HEK293 (cell line): ENCODE measurements around the gene TRIM27.

Source experiments
- AEBP2 ChIP-seq: fragments of 450-650 bp; formaldehyde crosslinking; IDR thresholded peaks from 2 replicates; pipeline ENCODE4 v1.5.1; 2016; ENCODE audit warnings: missing biosample characterization, missing genetic modification characterization, borderline replicate concordance
- GLI4 ChIP-seq: fragments of 450-650 bp; formaldehyde crosslinking; IDR thresholded peaks from 2 replicates; pipeline ENCODE4 v1.5.1; 2016; ENCODE audit warnings: missing biosample characterization, missing genetic modification characterization
- SP2 ChIP-seq: fragments of 450-650 bp; formaldehyde crosslinking; IDR thresholded peaks from 2 replicates; pipeline ENCODE4 v1.5.1; 2016; ENCODE audit warnings: missing biosample characterization, missing genetic modification characterization
- ZBTB8A ChIP-seq: fragments of 450-650 bp; formaldehyde crosslinking; IDR thresholded peaks from 2 replicates; pipeline ENCODE4 v1.5.1; 2016; ENCODE audit warnings: missing biosample characterization, missing genetic modification characterization
- ZNF138 ChIP-seq: fragments of 450-650 bp; formaldehyde crosslinking; IDR thresholded peaks from 2 replicates; pipeline ENCODE4 v1.5.1; 2016; ENCODE audit warnings: missing biosample characterization, missing genetic modification characterization, borderline replicate concordance
- ZNF335 ChIP-seq: fragments of 450-650 bp; formaldehyde crosslinking; conservative IDR thresholded peaks from 2 replicates; pipeline ENCODE4 v1.5.1; 2016; ENCODE audit warnings: missing biosample characterization, missing genetic modification characterization
- ZNF510 ChIP-seq: fragments of 450-650 bp; formaldehyde crosslinking; IDR thresholded peaks from 2 replicates; pipeline ENCODE4 v1.5.1; 2018; ENCODE audit warnings: mild to moderate bottlenecking, missing genetic modification characterization, missing biosample characterization; ENCODE audit not compliant: insufficient replicate concordance
- ZNF549 ChIP-seq: fragments of 450-650 bp; IDR thresholded peaks from 2 replicates; pipeline ENCODE4 v1.5.1; 2018; ENCODE audit warnings: missing biosample characterization, missing genetic modification characterization, mild to moderate bottlenecking, inconsistent platforms, moderate library complexity
- ZNF654 ChIP-seq: fragments of 450-650 bp; formaldehyde crosslinking; IDR thresholded peaks from 2 replicates; pipeline ENCODE4 v1.5.1; 2016; ENCODE audit warnings: low read depth, missing biosample characterization, missing genetic modification characterization
- ZNF776 ChIP-seq: fragments of 450-650 bp; formaldehyde crosslinking; IDR thresholded peaks from 2 replicates; pipeline ENCODE4 v1.5.0; 2017; ENCODE audit warnings: missing biosample characterization, missing genetic modification characterization, borderline replicate concordance
- TF ChIP-seq, protein P1 (sequence below): fragments of 450-650 bp; formaldehyde crosslinking; IDR thresholded peaks from 2 replicates; pipeline ENCODE4 v1.5.1; 2016; ENCODE audit warnings: missing biosample characterization, missing genetic modification characterization
- TF ChIP-seq, protein P2 (sequence below): fragments of 450-650 bp; formaldehyde crosslinking; IDR thresholded peaks from 2 replicates; pipeline ENCODE4 v1.5.1; 2016; ENCODE audit warnings: missing biosample characterization, missing genetic modification characterization

DNA sequence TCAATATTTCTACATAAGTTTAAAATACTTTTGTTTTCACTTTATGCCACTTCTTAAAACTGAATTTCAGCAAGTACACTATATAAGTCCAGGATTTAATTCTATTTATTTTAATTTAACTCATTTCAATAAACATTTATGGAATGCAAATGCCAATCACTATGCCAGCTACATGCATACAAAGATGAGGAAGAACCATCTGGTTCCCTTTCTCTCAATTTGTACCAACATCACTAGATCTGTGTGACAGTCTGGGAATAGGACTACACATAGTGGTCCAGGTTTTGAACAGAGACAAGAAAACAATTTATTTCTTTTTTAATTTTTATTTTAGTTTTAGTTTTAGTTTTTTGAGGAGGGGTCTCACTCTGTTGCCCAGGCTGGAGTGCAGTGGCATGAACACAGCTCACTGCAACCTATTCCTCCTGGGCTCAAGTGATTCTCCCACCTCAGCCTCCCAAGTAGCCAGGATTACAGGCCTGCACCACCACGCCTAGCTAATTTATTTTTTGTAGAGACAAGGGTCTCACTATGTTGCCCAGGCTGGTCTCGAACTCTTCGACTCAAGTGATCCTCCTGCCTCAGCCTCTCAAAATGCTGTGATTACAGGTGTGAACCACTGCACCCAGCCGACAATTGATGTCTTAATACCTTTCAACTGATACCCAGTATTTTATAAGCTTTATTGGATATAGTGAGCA, 35.8 kb downstream of the TRIM27 start:
- TF ChIP-seq SP2 (tag by site-specific recombination) (no peak), ZBTB8A (tag by site-specific recombination) (no peak), ZNF549 (tag by site-specific recombination) (no peak), ZNF776 (tag by site-specific recombination) (no peak), ZNF654 (no peak), ZNF335 (tag by site-specific recombination) (no peak), ZNF138 (tag by site-specific recombination) (no peak), GLI4 (tag by site-specific recombination) (no peak), AEBP2 (tag by site-specific recombination) (no peak), ZNF510 (no peak)
- TF ChIP-seq, protein P1, sequence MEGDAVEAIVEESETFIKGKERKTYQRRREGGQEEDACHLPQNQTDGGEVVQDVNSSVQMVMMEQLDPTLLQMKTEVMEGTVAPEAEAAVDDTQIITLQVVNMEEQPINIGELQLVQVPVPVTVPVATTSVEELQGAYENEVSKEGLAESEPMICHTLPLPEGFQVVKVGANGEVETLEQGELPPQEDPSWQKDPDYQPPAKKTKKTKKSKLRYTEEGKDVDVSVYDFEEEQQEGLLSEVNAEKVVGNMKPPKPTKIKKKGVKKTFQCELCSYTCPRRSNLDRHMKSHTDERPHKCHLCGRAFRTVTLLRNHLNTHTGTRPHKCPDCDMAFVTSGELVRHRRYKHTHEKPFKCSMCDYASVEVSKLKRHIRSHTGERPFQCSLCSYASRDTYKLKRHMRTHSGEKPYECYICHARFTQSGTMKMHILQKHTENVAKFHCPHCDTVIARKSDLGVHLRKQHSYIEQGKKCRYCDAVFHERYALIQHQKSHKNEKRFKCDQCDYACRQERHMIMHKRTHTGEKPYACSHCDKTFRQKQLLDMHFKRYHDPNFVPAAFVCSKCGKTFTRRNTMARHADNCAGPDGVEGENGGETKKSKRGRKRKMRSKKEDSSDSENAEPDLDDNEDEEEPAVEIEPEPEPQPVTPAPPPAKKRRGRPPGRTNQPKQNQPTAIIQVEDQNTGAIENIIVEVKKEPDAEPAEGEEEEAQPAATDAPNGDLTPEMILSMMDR (tag by site-specific recombination): no peak
- TF ChIP-seq, protein P2, sequence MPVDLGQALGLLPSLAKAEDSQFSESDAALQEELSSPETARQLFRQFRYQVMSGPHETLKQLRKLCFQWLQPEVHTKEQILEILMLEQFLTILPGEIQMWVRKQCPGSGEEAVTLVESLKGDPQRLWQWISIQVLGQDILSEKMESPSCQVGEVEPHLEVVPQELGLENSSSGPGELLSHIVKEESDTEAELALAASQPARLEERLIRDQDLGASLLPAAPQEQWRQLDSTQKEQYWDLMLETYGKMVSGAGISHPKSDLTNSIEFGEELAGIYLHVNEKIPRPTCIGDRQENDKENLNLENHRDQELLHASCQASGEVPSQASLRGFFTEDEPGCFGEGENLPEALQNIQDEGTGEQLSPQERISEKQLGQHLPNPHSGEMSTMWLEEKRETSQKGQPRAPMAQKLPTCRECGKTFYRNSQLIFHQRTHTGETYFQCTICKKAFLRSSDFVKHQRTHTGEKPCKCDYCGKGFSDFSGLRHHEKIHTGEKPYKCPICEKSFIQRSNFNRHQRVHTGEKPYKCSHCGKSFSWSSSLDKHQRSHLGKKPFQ: no peak
